SK-N-SH (cell line): ENCODE data around the gene TM2D3.

ENCODE experiments used
- CHD2 ChIP-seq: fragments of 150-350 bp; IDR thresholded peaks from 2 replicates; pipeline ENCODE4 v1.6.1; 2018; ENCODE audit warnings: low read length; ENCODE audit not compliant: partially characterized antibody
- EP300 ChIP-seq, 2 experiments: IDR thresholded peaks; 2 replicates each; pipeline versions ENCODE4 v1.4.0 to v1.6.1; 2012; ENCODE audit warnings: borderline replicate concordance in 1 of 2, low read depth in 1 of 2, low read length in 1 of 2
- FOXJ3 ChIP-seq: sonication (generic); formaldehyde crosslinking; IDR thresholded peaks from 2 replicates; pipeline ENCODE4 v1.5.1; 2020; ENCODE audit warnings: mild to moderate bottlenecking, missing genetic modification reagents
- FOXM1 ChIP-seq: IDR thresholded peaks from 2 replicates; pipeline ENCODE4 v1.4.0; 2012; ENCODE audit warnings: low read depth, mild to moderate bottlenecking
- GABPA ChIP-seq: IDR thresholded peaks from 2 replicates; pipeline ENCODE4 v1.4.0; 2012; ENCODE audit warnings: low read depth, mild to moderate bottlenecking
- POLR2AphosphoS5 ChIP-seq: IDR thresholded peaks from 2 replicates; pipeline ENCODE4 v1.6.1; 2012; ENCODE audit warnings: low read depth, low read length
- SIN3A ChIP-seq: IDR thresholded peaks from 2 replicates; pipeline ENCODE4 v1.6.1; 2012; ENCODE audit warnings: low read depth, mild to moderate bottlenecking, low read length, moderate library complexity, borderline replicate concordance
- TAF1 ChIP-seq: IDR thresholded peaks from 2 replicates; pipeline ENCODE4 v1.6.1; 2012; ENCODE audit warnings: low read depth, mild to moderate bottlenecking, low read length, moderate library complexity, borderline replicate concordance
- YY1 ChIP-seq: IDR thresholded peaks from 2 replicates; pipeline ENCODE4 v1.4.0; 2012; ENCODE audit warnings: low read depth, mild to moderate bottlenecking
- TF ChIP-seq, protein P1 (sequence below): fragments of 200-600 bp; sonication (generic); IDR thresholded peaks from 2 replicates; pipeline ENCODE4 v1.6.1; 2017; ENCODE audit warnings: antibody characterized with exemption, mild to moderate bottlenecking, moderate library complexity
- TF ChIP-seq, protein P2 (sequence below): IDR thresholded peaks from 2 replicates; pipeline ENCODE4; 2012
- TF ChIP-seq, protein P3 (sequence below): IDR thresholded peaks from 2 replicates; pipeline ENCODE4 v1.4.0; 2012; ENCODE audit warnings: low read depth
- TF ChIP-seq, protein P4 (sequence below): IDR thresholded peaks from 2 replicates; pipeline ENCODE4 v1.4.0; 2012; ENCODE audit warnings: low read depth, borderline replicate concordance

DNA sequence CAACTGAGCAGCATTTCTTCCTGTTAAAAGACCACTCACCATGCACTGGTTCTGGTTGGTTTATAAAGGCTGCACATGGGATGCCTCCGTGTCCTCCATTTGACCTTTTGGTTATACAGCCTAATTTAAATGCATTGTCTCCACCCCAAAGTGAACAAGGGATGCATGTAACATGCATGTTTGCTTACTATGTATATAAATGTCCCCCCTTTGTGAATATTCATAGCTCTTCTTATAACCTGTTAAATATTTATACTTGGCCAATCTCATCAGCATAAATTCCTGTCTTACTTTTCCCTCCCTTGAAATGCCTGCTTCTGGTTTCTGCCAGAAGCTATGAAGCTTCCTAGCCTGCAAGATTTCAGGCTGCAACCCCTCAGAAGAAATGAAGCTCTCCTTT is 44.6 kb upstream of the TM2D3 start:
- TF ChIP-seq TAF1: no peak
- no peak for TF ChIP-seq EP300 (IDR thresholded peaks at IDR 0.05; ENCODE audit: borderline replicate concordance in 1 of 2, low read depth in 1 of 2, low read length in 1 of 2)
- TF ChIP-seq, protein P1, sequence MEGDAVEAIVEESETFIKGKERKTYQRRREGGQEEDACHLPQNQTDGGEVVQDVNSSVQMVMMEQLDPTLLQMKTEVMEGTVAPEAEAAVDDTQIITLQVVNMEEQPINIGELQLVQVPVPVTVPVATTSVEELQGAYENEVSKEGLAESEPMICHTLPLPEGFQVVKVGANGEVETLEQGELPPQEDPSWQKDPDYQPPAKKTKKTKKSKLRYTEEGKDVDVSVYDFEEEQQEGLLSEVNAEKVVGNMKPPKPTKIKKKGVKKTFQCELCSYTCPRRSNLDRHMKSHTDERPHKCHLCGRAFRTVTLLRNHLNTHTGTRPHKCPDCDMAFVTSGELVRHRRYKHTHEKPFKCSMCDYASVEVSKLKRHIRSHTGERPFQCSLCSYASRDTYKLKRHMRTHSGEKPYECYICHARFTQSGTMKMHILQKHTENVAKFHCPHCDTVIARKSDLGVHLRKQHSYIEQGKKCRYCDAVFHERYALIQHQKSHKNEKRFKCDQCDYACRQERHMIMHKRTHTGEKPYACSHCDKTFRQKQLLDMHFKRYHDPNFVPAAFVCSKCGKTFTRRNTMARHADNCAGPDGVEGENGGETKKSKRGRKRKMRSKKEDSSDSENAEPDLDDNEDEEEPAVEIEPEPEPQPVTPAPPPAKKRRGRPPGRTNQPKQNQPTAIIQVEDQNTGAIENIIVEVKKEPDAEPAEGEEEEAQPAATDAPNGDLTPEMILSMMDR: no peak
- TF ChIP-seq, protein P2, sequence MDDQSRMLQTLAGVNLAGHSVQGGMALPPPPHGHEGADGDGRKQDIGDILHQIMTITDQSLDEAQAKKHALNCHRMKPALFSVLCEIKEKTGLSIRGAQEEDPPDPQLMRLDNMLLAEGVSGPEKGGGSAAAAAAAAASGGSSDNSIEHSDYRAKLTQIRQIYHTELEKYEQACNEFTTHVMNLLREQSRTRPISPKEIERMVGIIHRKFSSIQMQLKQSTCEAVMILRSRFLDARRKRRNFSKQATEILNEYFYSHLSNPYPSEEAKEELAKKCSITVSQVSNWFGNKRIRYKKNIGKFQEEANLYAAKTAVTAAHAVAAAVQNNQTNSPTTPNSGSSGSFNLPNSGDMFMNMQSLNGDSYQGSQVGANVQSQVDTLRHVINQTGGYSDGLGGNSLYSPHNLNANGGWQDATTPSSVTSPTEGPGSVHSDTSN: no peak
- TF ChIP-seq, protein P3, sequence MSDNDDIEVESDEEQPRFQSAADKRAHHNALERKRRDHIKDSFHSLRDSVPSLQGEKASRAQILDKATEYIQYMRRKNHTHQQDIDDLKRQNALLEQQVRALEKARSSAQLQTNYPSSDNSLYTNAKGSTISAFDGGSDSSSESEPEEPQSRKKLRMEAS: no peak
- TF ChIP-seq GABPA: no peak
- TF ChIP-seq YY1: no peak
- no peak for TF ChIP-seq FOXJ3 (CRISPR knock-in tag)
- TF ChIP-seq POLR2AphosphoS5: no peak
- no peak for TF ChIP-seq SIN3A
- TF ChIP-seq, protein P4, sequence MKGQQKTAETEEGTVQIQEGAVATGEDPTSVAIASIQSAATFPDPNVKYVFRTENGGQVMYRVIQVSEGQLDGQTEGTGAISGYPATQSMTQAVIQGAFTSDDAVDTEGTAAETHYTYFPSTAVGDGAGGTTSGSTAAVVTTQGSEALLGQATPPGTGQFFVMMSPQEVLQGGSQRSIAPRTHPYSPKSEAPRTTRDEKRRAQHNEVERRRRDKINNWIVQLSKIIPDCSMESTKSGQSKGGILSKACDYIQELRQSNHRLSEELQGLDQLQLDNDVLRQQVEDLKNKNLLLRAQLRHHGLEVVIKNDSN: no peak
- TF ChIP-seq FOXM1: no peak
- no peak for TF ChIP-seq CHD2
